Loucy (cell line): ENCODE measurements around the gene KDM4C.

Experiments
- H2AFZ ChIP-seq: fragments of 200-600 bp; sonication (generic); 2 replicates; pipeline ENCODE4 v1.6.0; 2016; ENCODE audit warnings: antibody characterized with exemption, mild to moderate bottlenecking, low read length, moderate library complexity
- H3F3A ChIP-seq: fragments of 200-600 bp; 2 replicates; pipeline ENCODE4 v1.6.0; 2016; ENCODE audit warnings: antibody characterized with exemption, low read depth, mild to moderate bottlenecking
- H3K27me3 ChIP-seq: fragments of 200-600 bp; sonication (generic); 2 replicates; pipeline ENCODE4 v1.6.1; 2014; ENCODE audit warnings: low read length, mild to moderate bottlenecking; ENCODE audit not compliant: insufficient read depth, poor library complexity, severe bottlenecking
- H3K36me3 ChIP-seq: fragments of 200-600 bp; sonication (generic); 2 replicates; pipeline ENCODE4 v1.6.1; 2016; ENCODE audit warnings: low read length; ENCODE audit not compliant: insufficient read depth
- H3K4me1 ChIP-seq: fragments of 200-600 bp; sonication (generic); 2 replicates; pipeline ENCODE4 v1.5.1; 2014; ENCODE audit warnings: low read length, mild to moderate bottlenecking; ENCODE audit not compliant: insufficient read depth, poor library complexity, severe bottlenecking
- H3K4me2 ChIP-seq: fragments of 200-600 bp; sonication (generic); 2 replicates; pipeline ENCODE4 v1.6.0; 2014; ENCODE audit warnings: antibody characterized with exemption, low read length, low read depth, mild to moderate bottlenecking; ENCODE audit not compliant: poor library complexity, severe bottlenecking
- H3K4me3 ChIP-seq: fragments of 200-600 bp; sonication (generic); 2 replicates; pipeline ENCODE4 v1.5.1; 2014; ENCODE audit warnings: low read length, mild to moderate bottlenecking, mixed read lengths; ENCODE audit not compliant: poor library complexity, severe bottlenecking
- H3K79me2 ChIP-seq: fragments of 200-600 bp; sonication (generic); 2 replicates; pipeline ENCODE4 v1.6.1; 2014; ENCODE audit warnings: low read length; ENCODE audit not compliant: insufficient read depth
- H3K9ac ChIP-seq: fragments of 200-600 bp; sonication (generic); 2 replicates; pipeline ENCODE4 v1.6.0; 2014; ENCODE audit warnings: mild to moderate bottlenecking, low read depth, low read length, moderate library complexity; ENCODE audit not compliant: poor library complexity, severe bottlenecking
- H3K9me2 ChIP-seq: fragments of 200-600 bp; sonication (generic); replicated peaks from 2 replicates; pipeline ENCODE4 v1.6.1; 2016; ENCODE audit warnings: low read depth, low read length, mixed read lengths
- H3K9me3 ChIP-seq: fragments of 200-600 bp; sonication (generic); 2 replicates; pipeline ENCODE4 v1.6.1; 2014; ENCODE audit warnings: mild to moderate bottlenecking, antibody characterized with exemption, low read length, low read depth; ENCODE audit not compliant: insufficient read depth
- H4K20me1 ChIP-seq: fragments of 200-600 bp; sonication (generic); 2 replicates; pipeline ENCODE4 v1.6.0; 2014; ENCODE audit warnings: antibody characterized with exemption, low read length, mild to moderate bottlenecking; ENCODE audit not compliant: insufficient read depth, poor library complexity, severe bottlenecking
- EZH2phosphoT487 ChIP-seq: fragments of 200-600 bp; IDR thresholded peaks from 2 replicates; pipeline ENCODE4 v1.6.1; 2018; ENCODE audit warnings: antibody characterized with exemption, mild to moderate bottlenecking, moderate library complexity, borderline replicate concordance
- TF ChIP-seq, protein P1 (sequence below): fragments of 200-600 bp; sonication (generic); conservative IDR thresholded peaks from 2 replicates; pipeline ENCODE4 v1.5.1; 2014; ENCODE audit warnings: mild to moderate bottlenecking, antibody characterized with exemption, low read length

Gene KDM4C

GRCh38 chr9:6819112-6819511 lies 61.3 kb downstream of the KDM4C start:
- no peak overlapping the region for H3K4me2 ChIP-seq
- H2AFZ ChIP-seq: no peak overlapping the region
- H3K4me1 ChIP-seq: no peaks in the 10 kb centered on the region
- no peak overlapping the region for H3K9ac ChIP-seq
- no peaks in the 10 kb centered on the region for H3F3A ChIP-seq
- H3K36me3 ChIP-seq: peaks cover 27% of the 10 kb centered on the region; the same call in 1 of the 2 replicates
- no peaks in the 10 kb centered on the region for H3K79me2 ChIP-seq
- no peaks in the 10 kb centered on the region for H3K9me2 ChIP-seq
- H3K9me3 ChIP-seq: no peaks in the 10 kb centered on the region
- H4K20me1 ChIP-seq: no peaks in the 10 kb centered on the region
- H3K4me3 ChIP-seq: no peak overlapping the region
- no peaks in the 10 kb centered on the region for H3K27me3 ChIP-seq
- TF ChIP-seq, protein P1, sequence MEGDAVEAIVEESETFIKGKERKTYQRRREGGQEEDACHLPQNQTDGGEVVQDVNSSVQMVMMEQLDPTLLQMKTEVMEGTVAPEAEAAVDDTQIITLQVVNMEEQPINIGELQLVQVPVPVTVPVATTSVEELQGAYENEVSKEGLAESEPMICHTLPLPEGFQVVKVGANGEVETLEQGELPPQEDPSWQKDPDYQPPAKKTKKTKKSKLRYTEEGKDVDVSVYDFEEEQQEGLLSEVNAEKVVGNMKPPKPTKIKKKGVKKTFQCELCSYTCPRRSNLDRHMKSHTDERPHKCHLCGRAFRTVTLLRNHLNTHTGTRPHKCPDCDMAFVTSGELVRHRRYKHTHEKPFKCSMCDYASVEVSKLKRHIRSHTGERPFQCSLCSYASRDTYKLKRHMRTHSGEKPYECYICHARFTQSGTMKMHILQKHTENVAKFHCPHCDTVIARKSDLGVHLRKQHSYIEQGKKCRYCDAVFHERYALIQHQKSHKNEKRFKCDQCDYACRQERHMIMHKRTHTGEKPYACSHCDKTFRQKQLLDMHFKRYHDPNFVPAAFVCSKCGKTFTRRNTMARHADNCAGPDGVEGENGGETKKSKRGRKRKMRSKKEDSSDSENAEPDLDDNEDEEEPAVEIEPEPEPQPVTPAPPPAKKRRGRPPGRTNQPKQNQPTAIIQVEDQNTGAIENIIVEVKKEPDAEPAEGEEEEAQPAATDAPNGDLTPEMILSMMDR: no peak
- TF ChIP-seq EZH2phosphoT487: no peak

- Histone ChIP-seq H4K20me1 (no peaks in the 10 kb centered on the region), H3K9ac (no peak overlapping the region), H2AFZ (no peak overlapping the region), H3K79me2 (no peaks in the 10 kb centered on the region), H3K27me3 (no peaks in the 10 kb centered on the region), H3F3A (no peaks in the 10 kb centered on the region), H3K4me2 (no peak overlapping the region), H3K4me3 (no peak overlapping the region), H3K9me3 (no peaks in the 10 kb centered on the region), H3K4me1 (no peaks in the 10 kb centered on the region), H3K36me3 (peaks cover 27% of the 10 kb centered on the region; the same call in 1 of the 2 replicates), H3K9me2 (no peaks in the 10 kb centered on the region)
- TF ChIP-seq EZH2phosphoT487: no peak
- TF ChIP-seq, protein P1: no peak
These were observed 61.8 kb downstream of the KDM4C start for GRCh38 chr9:6819529-6819928.

GRCh38 chr9:6822696-6823095 lies 64.9 kb downstream of the KDM4C start:
- Histone ChIP-seq H3F3A (no peaks in the 10 kb centered on the region), H3K4me3 (no peak overlapping the region), H3K9ac (no peak overlapping the region), H3K4me1 (no peaks in the 10 kb centered on the region), H2AFZ (no peak overlapping the region), H3K27me3 (no peaks in the 10 kb centered on the region), H3K9me3 (no peaks in the 10 kb centered on the region), H3K79me2 (no peaks in the 10 kb centered on the region), H3K9me2 (no peaks in the 10 kb centered on the region), H4K20me1 (no peaks in the 10 kb centered on the region), H3K36me3 (peaks cover 17% of the 10 kb centered on the region; the same call in 1 of the 2 replicates), H3K4me2 (no peak overlapping the region)
- no peak for TF ChIP-seq EZH2phosphoT487
- TF ChIP-seq, protein P1: no peak
